Measurements from ENCODE around the gene SPOCD1. TPM values are rescaled to one million over a fixed set of nuclear protein-coding genes. Genes with fewer than 3 reads are reported as not detected.

Gene SPOCD1
- total and polyA plus RNA-seq, 10 donors = 0.74 to 5.0 (median 3.0) TPM

- Histone ChIP-seq H3K4me1 (peaks cover 0 to 55% (median 48%) of the 10 kb centered on the region in 6 donors), H3K36me3 (no peaks in the 10 kb centered on the region), H3K27ac (peak overlapping the region in 1 of 8 donors; percentile 24), H3K4me3 (no peak overlapping the region), H3K27me3 (replicated peaks in 1 of 7) (peaks cover 0 to 12% (median 0%) of the 10 kb centered on the region in 7 donors), H3K9me3 (no peaks in the 10 kb centered on the region)
- TF ChIP-seq POLR2A (IDR thresholded peaks at IDR 0.05) (no peak), POLR2AphosphoS5 (IDR thresholded peaks at IDR 0.05) (no peak), CTCF (IDR thresholded peaks at IDR 0.05 in 8 of 11, conservative IDR thresholded peaks at IDR 0.05 in 3 of 11) (no peak)
- WGBS, 5 donors = 56 to 71% (median 65%) methylated on average over 7 of the region's 7 CpGs
- no peak for DNase-seq
- intact Hi-C loops (cut with DNase I; ENCODE audit: low total_unique reads) = no loop called here
Measured at GRCh38 chr1:31746687-31747086, 69.1 kb downstream of the SPOCD1 start.

GRCh38 chr1:31745946-31746670, 69.7 kb downstream of the SPOCD1 start:
- TF ChIP-seq POLR2A (IDR thresholded peaks at IDR 0.05) = no peak
- peak in 1 of 11 experiments; percentile 2 for TF ChIP-seq CTCF (IDR thresholded peaks at IDR 0.05 in 8 of 11, conservative IDR thresholded peaks at IDR 0.05 in 3 of 11)
- no peak for TF ChIP-seq POLR2AphosphoS5 (IDR thresholded peaks at IDR 0.05)
- Histone ChIP-seq H3K9me3 (no peaks in the 10 kb centered on the region), H3K4me1 (peaks cover 0 to 49% (median 43%) of the 10 kb centered on the region in 6 donors), H3K27ac (peak overlapping the region in 1 of 8 donors; percentile 47), H3K27me3 (replicated peaks in 1 of 7) (peaks cover 0 to 12% (median 0%) of the 10 kb centered on the region in 7 donors), H3K36me3 (no peaks in the 10 kb centered on the region), H3K4me3 (no peak overlapping the region)
- DNase-seq = no peak
- 52 to 73% (median 59%) methylated on average over 15 of the region's 15 CpGs for WGBS, 5 donors
- intact Hi-C loops (cut with DNase I; ENCODE audit: low total_unique reads) = no loop called here

GRCh38 chr1:31745096-31745945, 70.5 kb downstream of the SPOCD1 start:
- no peak for DNase-seq
- H3K27ac ChIP-seq = peak overlapping the region in 2 of 8 donors; percentile 32 to 47
- no peak for TF ChIP-seq POLR2A (IDR thresholded peaks at IDR 0.05)
- TF ChIP-seq POLR2AphosphoS5 (IDR thresholded peaks at IDR 0.05) = no peak
- TF ChIP-seq CTCF (IDR thresholded peaks at IDR 0.05 in 8 of 11, conservative IDR thresholded peaks at IDR 0.05 in 3 of 11) = peak; percentile 23 to 83 (median 60)
- 19 to 65% (median 47%) methylated on average over 3 to 4 of the region's 4 CpGs for WGBS, 5 donors
- H3K9me3 ChIP-seq = no peaks in the 10 kb centered on the region
- intact Hi-C loops (cut with DNase I; ENCODE audit: low total_unique reads) = no loop called here
- H3K4me3 ChIP-seq = no peak overlapping the region
- H3K4me1 ChIP-seq = peaks cover 0 to 41% (median 35%) of the 10 kb centered on the region in 6 donors
- no peaks in the 10 kb centered on the region for H3K36me3 ChIP-seq
- H3K27me3 ChIP-seq (replicated peaks in 1 of 7) = peaks cover 0 to 5% (median 0%) of the 10 kb centered on the region in 7 donors

Data from spleen (tissue), 11 donors.